ENCODE data around the gene ABCA3. TPM values are rescaled to one million over a fixed set of nuclear protein-coding genes. Genes with fewer than 3 reads are reported as not detected.

ABCA3 gene
- total and polyA plus RNA-seq, 4 donors, result 197 to 607 (median 411) TPM

GRCh38 chr16:2238838-2239675 is 101.5 kb downstream of the ABCA3 start:
- Histone ChIP-seq H3K9ac (ENCODE audit: insufficient read depth in 1 of 2, low read length in 2 of 2) (no peak overlapping the region), H3K4me3 (no peak overlapping the region), H3K27me3 (ENCODE audit: control insufficient read depth in 3 of 3, insufficient read depth in 3 of 3, low read length in 2 of 3) (peaks cover 0 to 27% (median 4%) of the 10 kb centered on the region in 3 donors), H3K27ac (ENCODE audit: low read depth in 1 of 2, low read length in 1 of 2) (no peak overlapping the region), H3K4me1 (ENCODE audit: control insufficient read depth in 5 of 5, insufficient read depth in 5 of 5, low read length in 5 of 5) (peaks cover 0 to 14% (median 7%) of the 10 kb centered on the region in 5 donors), H3K36me3 (ENCODE audit: control insufficient read depth in 4 of 4, insufficient read depth in 4 of 4, low read length in 4 of 4) (peaks cover 2 to 39% (median 18%) of the 10 kb centered on the region in 4 donors), H3K9me3 (ENCODE audit: control insufficient read depth in 4 of 4, insufficient read depth in 3 of 4, low read length in 3 of 4) (peaks cover 0 to 14% (median 0%) of the 10 kb centered on the region in 4 donors)
- DNase-seq, result no peak
- 79 to 85% methylated on average over 15 of the region's 15 CpGs for WGBS, 2 donors
- no peak for ATAC-seq (ENCODE audit: insufficient read depth, low FRiP score)
- TF ChIP-seq CTCF (IDR thresholded peaks at IDR 0.05; ENCODE audit: control extremely low read depth, extremely low read depth), result no peak

- ATAC-seq (ENCODE audit: insufficient read depth, low FRiP score), result no peak
- no peak for DNase-seq
- WGBS, 2 donors, result 59 to 65% methylated on average over 18 of the region's 18 CpGs
- peaks cover 0 to 27% (median 4%) of the 10 kb centered on the region in 3 donors for H3K27me3 ChIP-seq (ENCODE audit: control insufficient read depth in 3 of 3, insufficient read depth in 3 of 3, low read length in 2 of 3)
- H3K9ac ChIP-seq (ENCODE audit: insufficient read depth in 1 of 2, low read length in 2 of 2), result no peak overlapping the region
- H3K27ac ChIP-seq (ENCODE audit: low read depth in 1 of 2, low read length in 1 of 2), result no peak overlapping the region
- TF ChIP-seq CTCF (IDR thresholded peaks at IDR 0.05; ENCODE audit: control extremely low read depth, extremely low read depth), result no peak
- peaks cover 2 to 41% (median 18%) of the 10 kb centered on the region in 4 donors for H3K36me3 ChIP-seq (ENCODE audit: control insufficient read depth in 4 of 4, insufficient read depth in 4 of 4, low read length in 4 of 4)
- no peak overlapping the region for H3K4me3 ChIP-seq
- peaks cover 0 to 14% (median 7%) of the 10 kb centered on the region in 5 donors for H3K4me1 ChIP-seq (ENCODE audit: control insufficient read depth in 5 of 5, insufficient read depth in 5 of 5, low read length in 5 of 5)
- peaks cover 0 to 19% (median 0%) of the 10 kb centered on the region in 4 donors for H3K9me3 ChIP-seq (ENCODE audit: control insufficient read depth in 4 of 4, insufficient read depth in 3 of 4, low read length in 3 of 4)
These were observed 102.2 kb downstream of the ABCA3 start for GRCh38 chr16:2238150-2238837.

GRCh38 chr16:2237493-2238149 is 102.9 kb downstream of the ABCA3 start:
- H3K4me3 ChIP-seq, result no peak overlapping the region
- H3K27ac ChIP-seq (ENCODE audit: low read depth in 1 of 2, low read length in 1 of 2), result no peak overlapping the region
- no peak overlapping the region for H3K9ac ChIP-seq (ENCODE audit: insufficient read depth in 1 of 2, low read length in 2 of 2)
- peaks cover 0 to 19% (median 0%) of the 10 kb centered on the region in 4 donors for H3K9me3 ChIP-seq (ENCODE audit: control insufficient read depth in 4 of 4, insufficient read depth in 3 of 4, low read length in 3 of 4)
- TF ChIP-seq CTCF (IDR thresholded peaks at IDR 0.05; ENCODE audit: control extremely low read depth, extremely low read depth), result no peak
- H3K36me3 ChIP-seq (ENCODE audit: control insufficient read depth in 4 of 4, insufficient read depth in 4 of 4, low read length in 4 of 4), result peaks cover under 1 to 42% (median 21%) of the 10 kb centered on the region in 4 donors
- 10 to 20% methylated on average over 58 to 65 of the region's 65 CpGs for WGBS, 2 donors
- DNase-seq, result no peak
- H3K4me1 ChIP-seq (ENCODE audit: control insufficient read depth in 5 of 5, insufficient read depth in 5 of 5, low read length in 5 of 5), result peaks cover 0 to 13% (median 7%) of the 10 kb centered on the region in 5 donors
- ATAC-seq (ENCODE audit: insufficient read depth, low FRiP score), result peak; percentile 37
- peaks cover 0 to 27% (median 4%) of the 10 kb centered on the region in 3 donors for H3K27me3 ChIP-seq (ENCODE audit: control insufficient read depth in 3 of 3, insufficient read depth in 3 of 3, low read length in 2 of 3)

Data from lung (tissue), 12 donors.